ENCODE results near the gene LTBP1. TPM values are rescaled to one million over a fixed set of nuclear protein-coding genes. Genes with fewer than 3 reads are reported as not detected.

Gene LTBP1
- total RNA-seq, 3 donors from 2014 or later, result 13.3 to 18.7 (median 17.4) TPM

DNA sequence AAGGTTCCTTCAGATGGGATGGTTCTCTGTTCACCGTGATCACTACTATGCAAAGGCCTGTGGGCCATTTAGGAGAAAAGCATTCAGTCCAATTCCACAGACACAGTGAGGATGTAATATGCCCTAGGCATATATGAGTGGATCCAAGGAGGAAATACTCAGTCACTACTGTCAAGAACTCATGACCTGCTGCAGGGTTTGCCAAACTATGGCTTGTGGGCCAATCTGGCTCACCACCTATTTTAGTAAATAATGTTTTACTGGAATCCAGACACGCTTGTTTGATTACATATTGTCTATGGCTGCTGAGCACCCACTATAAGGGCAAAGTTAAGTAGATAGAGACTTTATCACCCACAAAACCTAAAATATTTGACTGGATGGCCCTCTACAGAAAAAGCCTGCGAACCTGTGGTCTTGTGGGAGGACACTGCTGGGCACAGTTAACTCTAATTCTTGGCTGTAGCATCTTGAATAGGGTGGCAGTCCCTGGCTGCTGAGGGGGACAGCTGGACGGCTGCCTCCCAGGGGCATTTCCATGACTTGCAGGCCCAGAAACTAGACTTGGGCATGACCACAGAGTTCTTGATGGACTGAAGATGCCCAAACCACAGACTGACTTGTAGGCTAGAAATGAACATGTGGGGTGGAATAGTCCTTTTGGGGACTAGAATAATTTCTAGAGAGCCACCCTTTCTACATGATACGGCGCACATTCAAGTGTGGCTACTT lies 20.6 kb upstream of the LTBP1 start:
- no peaks in the 10 kb centered on the region for H3K36me3 ChIP-seq
- no peak for TF ChIP-seq POLR2A (IDR thresholded peaks at IDR 0.05)
- no peak for TF ChIP-seq POLR2AphosphoS5 (IDR thresholded peaks at IDR 0.05)
- TF ChIP-seq, protein P1, sequence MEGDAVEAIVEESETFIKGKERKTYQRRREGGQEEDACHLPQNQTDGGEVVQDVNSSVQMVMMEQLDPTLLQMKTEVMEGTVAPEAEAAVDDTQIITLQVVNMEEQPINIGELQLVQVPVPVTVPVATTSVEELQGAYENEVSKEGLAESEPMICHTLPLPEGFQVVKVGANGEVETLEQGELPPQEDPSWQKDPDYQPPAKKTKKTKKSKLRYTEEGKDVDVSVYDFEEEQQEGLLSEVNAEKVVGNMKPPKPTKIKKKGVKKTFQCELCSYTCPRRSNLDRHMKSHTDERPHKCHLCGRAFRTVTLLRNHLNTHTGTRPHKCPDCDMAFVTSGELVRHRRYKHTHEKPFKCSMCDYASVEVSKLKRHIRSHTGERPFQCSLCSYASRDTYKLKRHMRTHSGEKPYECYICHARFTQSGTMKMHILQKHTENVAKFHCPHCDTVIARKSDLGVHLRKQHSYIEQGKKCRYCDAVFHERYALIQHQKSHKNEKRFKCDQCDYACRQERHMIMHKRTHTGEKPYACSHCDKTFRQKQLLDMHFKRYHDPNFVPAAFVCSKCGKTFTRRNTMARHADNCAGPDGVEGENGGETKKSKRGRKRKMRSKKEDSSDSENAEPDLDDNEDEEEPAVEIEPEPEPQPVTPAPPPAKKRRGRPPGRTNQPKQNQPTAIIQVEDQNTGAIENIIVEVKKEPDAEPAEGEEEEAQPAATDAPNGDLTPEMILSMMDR (IDR thresholded peaks at IDR 0.05), result no peak
- no peak overlapping the region for H3K27ac ChIP-seq
- DNase-seq (ENCODE audit: low spot score in 2 of 2), result no peak
- intact Hi-C loops (cut with DNase I; ENCODE audit: low total_unique reads), result no loop called here
- H3K27me3 ChIP-seq, result no peaks in the 10 kb centered on the region
- no peaks in the 10 kb centered on the region for H3K4me1 ChIP-seq
- H3K9me3 ChIP-seq, result no peaks in the 10 kb centered on the region
- no peak overlapping the region for H3K4me3 ChIP-seq

DNA sequence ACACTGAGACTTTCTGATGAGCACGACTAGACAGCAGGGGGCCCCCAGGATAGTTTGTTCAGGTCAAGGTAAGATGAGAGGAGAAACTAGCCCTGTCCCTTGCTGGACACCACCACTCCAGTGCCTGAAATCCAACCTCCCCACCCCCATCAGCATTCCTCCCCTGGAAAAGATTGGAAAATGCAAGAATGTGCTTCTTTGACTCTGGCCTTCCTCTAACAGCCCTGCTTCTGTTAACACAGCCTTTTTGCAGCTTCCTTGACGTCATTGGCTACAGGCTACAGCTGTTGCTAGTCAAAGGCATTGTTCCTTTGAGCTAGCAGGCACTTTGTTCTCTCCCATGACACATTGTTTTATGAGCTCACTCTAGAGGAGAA lies 20.1 kb upstream of the LTBP1 start:
- Histone ChIP-seq H3K4me1 (no peaks in the 10 kb centered on the region), H3K27me3 (no peaks in the 10 kb centered on the region), H3K9me3 (no peaks in the 10 kb centered on the region), H3K36me3 (no peaks in the 10 kb centered on the region), H3K4me3 (no peak overlapping the region), H3K27ac (no peak overlapping the region)
- intact Hi-C loops (cut with DNase I; ENCODE audit: low total_unique reads), result no loop called here
- TF ChIP-seq, protein P1 (IDR thresholded peaks at IDR 0.05), result no peak
- no peak for TF ChIP-seq POLR2AphosphoS5 (IDR thresholded peaks at IDR 0.05)
- no peak for TF ChIP-seq POLR2A (IDR thresholded peaks at IDR 0.05)
- no peak for DNase-seq (ENCODE audit: low spot score in 2 of 2)

DNA sequence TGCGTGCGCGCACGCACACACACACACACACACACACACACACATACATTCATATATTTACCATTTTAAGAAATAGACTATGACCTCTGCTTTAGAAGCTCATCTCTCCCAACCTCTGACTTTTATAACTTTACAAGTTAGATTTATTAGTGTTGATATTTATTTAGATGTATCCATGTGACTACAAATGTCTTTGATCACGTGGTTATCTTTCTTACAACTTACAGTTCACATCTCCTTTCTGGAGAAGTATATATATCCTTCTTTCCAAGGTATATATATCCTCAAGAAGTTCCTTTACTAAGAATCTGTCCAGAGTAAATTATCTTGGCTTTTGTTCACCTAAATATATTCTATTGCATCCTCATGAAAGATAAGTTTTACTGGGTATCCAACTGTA lies 16.3 kb upstream of the LTBP1 start:
- no peak overlapping the region for H3K27ac ChIP-seq
- no peaks in the 10 kb centered on the region for H3K4me1 ChIP-seq
- intact Hi-C loops (cut with DNase I; ENCODE audit: low total_unique reads), result no loop called here

DNA sequence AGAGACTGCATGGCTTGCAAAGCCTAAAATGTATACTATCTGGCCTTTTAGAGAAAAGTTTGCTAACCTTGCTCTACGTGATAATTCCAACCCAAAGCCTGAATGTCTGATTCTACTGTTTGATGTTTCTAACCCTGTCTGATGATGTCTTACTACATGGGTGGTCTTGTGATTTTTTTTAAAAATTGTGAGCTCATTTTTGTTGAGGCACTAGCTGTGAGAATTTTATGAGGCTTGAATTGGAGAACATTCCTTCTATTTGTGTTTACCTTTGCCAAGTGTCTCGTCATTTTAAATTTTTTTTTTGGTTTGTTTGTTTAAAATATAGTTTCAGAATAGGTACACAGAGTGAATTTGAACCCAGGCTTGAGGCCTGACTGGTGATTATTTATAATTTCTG lies 15.2 kb upstream of the LTBP1 start:
- H3K27me3 ChIP-seq, result no peaks in the 10 kb centered on the region
- TF ChIP-seq, protein P1 (IDR thresholded peaks at IDR 0.05), result no peak
- TF ChIP-seq POLR2A (IDR thresholded peaks at IDR 0.05) (no peak), POLR2AphosphoS5 (IDR thresholded peaks at IDR 0.05) (no peak)
- no peaks in the 10 kb centered on the region for H3K9me3 ChIP-seq
- H3K4me3 ChIP-seq, result no peak overlapping the region
- H3K36me3 ChIP-seq, result no peaks in the 10 kb centered on the region
- intact Hi-C loops (cut with DNase I; ENCODE audit: low total_unique reads), result no loop called here
- H3K4me1 ChIP-seq, result no peaks in the 10 kb centered on the region
- H3K27ac ChIP-seq, result no peak overlapping the region
- DNase-seq (ENCODE audit: low spot score in 2 of 2), result no peak

More for the DNA sequence above, 16.3 kb upstream of the LTBP1 start:
- Histone ChIP-seq H3K9me3 (no peaks in the 10 kb centered on the region), H3K36me3 (no peaks in the 10 kb centered on the region), H3K4me3 (no peak overlapping the region), H3K27me3 (no peaks in the 10 kb centered on the region)
- TF ChIP-seq, protein P1 (IDR thresholded peaks at IDR 0.05), result no peak
- TF ChIP-seq POLR2AphosphoS5 (IDR thresholded peaks at IDR 0.05) (no peak), POLR2A (IDR thresholded peaks at IDR 0.05) (no peak)
- DNase-seq (ENCODE audit: low spot score in 2 of 2), result no peak

DNA sequence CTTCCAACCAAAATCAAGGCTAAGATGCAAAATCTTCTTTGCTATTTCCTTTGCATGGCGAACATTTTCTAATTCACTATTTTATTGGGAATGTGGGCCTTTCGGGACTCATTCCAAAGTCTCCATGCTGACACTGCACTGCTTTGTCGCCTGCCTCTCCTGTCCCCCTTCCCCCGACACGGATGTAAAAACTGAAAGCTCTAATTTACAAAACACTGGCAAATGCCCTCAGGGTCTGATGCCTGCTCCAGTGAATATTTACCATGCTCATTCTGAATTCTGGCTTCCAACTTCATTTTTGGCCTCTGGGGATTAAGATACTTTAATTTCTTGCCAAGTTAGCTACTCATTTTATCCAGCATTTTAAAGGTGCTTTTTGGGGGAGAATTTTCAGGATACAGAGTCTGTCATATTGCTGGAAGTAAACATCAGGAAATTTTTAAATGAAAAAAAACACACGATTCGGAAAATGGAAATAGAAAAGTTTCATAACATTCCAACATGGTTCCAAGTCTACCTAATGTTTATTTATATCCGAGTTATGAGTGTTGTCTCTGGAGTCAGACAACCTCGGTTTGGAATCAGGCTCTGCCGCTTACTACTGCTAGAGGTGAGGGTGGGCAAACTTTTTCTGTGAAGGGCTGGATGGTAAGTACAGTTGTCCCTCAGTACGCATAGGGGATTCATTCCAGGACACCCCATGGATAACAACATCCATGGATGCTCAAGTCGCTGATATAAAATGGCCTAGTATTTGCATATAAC lies 14.6 kb upstream of the LTBP1 start:
- intact Hi-C loops (cut with DNase I; ENCODE audit: low total_unique reads), result no loop called here
- H3K4me1 ChIP-seq, result no peaks in the 10 kb centered on the region
- no peak for DNase-seq (ENCODE audit: low spot score in 2 of 2)
- H3K36me3 ChIP-seq, result no peaks in the 10 kb centered on the region
- no peak overlapping the region for H3K27ac ChIP-seq
- H3K4me3 ChIP-seq, result no peak overlapping the region
- TF ChIP-seq, protein P1 (IDR thresholded peaks at IDR 0.05), result no peak
- no peak for TF ChIP-seq POLR2A (IDR thresholded peaks at IDR 0.05)
- TF ChIP-seq POLR2AphosphoS5 (IDR thresholded peaks at IDR 0.05), result no peak
- H3K27me3 ChIP-seq, result no peaks in the 10 kb centered on the region
- H3K9me3 ChIP-seq, result no peaks in the 10 kb centered on the region

Measured in breast epithelium (tissue), 4 donors.